Mucosa of stomach (tissue), 1 donor: ENCODE data around the gene PHTF2.

ENCODE experiments used
- H3K27me3 ChIP-seq: one replicate; pipeline ENCODE4 v1.7.0; 2013; ENCODE audit warnings: mild to moderate bottlenecking, low read length; ENCODE audit not compliant: control insufficient read depth, insufficient read depth
- H3K36me3 ChIP-seq: one replicate; pipeline ENCODE4 v1.7.0; 2013; ENCODE audit warnings: low read length; ENCODE audit not compliant: control insufficient read depth, insufficient read depth
- H3K4me1 ChIP-seq: one replicate; pipeline ENCODE4 v1.7.0; 2013; ENCODE audit warnings: mild to moderate bottlenecking, low read length; ENCODE audit not compliant: control insufficient read depth, insufficient read depth
- H3K4me3 ChIP-seq: one replicate; pipeline ENCODE4 v1.7.0; 2013; ENCODE audit warnings: low read length
- H3K9ac ChIP-seq: one replicate; pipeline ENCODE4 v1.7.0; 2013; ENCODE audit warnings: mild to moderate bottlenecking, low read length, moderate library complexity
- H3K9me3 ChIP-seq: one replicate; pipeline ENCODE4 v1.7.0; 2013; ENCODE audit warnings: mild to moderate bottlenecking, low read length, moderate library complexity; ENCODE audit not compliant: control insufficient read depth
- donor health status: Pancreatic carcinoma.

The PHTF2 gene

GRCh38 chr7:77798394-77799077 lies at the start of gene PHTF2, which contains the start of gene TMEM60:
Gene PHTF2 (plus strand): TSS chr7:77798773.
Gene TMEM60 (minus strand): TSS chr7:77798434. CDS start chr7:77794373, 4,061 bp downstream.
- Histone ChIP-seq H3K36me3 (no peaks in the 10 kb centered on the region), H3K4me1 (peaks cover 18% of the 10 kb centered on the region), H3K9ac (peak within 1 kb of the TSS; percentile 83), H3K4me3 (peak within 1 kb of the TSS; percentile 70), H3K27me3 (no peaks in the 10 kb centered on the region), H3K9me3 (no peaks in the 10 kb centered on the region)

DNA sequence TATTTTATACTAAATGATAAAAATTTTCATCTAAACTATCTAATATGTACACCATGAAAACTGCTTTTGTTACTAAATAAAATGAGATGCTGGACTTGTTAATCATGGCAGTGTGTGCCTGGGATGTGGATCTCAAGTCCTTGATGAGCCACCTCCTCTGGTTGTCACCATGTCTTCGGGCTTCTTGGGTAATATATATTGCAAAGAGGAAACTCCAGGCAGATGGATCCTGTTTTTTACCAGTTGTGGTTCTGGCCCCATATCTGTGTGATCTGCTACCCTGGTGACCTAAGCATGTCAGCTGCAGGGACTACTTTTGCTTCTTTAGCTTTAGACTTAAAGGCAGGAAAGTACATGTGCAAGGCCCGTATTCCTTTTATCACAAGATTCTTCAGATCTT lies 46.6 kb upstream of the PHTF2 start:
- Histone ChIP-seq H3K36me3 (peaks cover 4% of the 10 kb centered on the region), H3K27me3 (no peaks in the 10 kb centered on the region), H3K9ac (no peak overlapping the region), H3K9me3 (no peaks in the 10 kb centered on the region), H3K4me1 (peaks cover 33% of the 10 kb centered on the region), H3K4me3 (no peak overlapping the region)

DNA sequence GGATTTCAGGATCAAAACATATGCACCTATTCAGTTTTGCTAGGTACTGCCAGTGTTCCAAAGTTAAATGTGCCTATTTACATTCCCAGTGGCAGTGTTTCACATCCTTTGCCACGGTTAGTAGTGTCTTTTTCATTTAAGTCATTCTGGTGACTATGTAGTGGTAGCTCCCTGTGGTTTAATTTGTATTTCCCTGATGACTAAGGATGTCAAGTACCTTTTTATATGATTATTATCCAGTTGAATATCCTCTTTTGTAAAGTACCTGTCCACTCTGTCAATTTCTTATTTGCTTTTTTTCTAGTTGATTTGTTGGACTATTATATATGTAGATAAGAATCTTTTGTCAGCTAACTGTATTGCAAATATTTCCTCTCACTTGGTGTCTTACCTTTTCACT lies 45.4 kb upstream of the PHTF2 start:
- Histone ChIP-seq H3K27me3 (no peaks in the 10 kb centered on the region), H3K4me3 (no peak overlapping the region), H3K9me3 (no peaks in the 10 kb centered on the region), H3K9ac (no peak overlapping the region), H3K4me1 (peaks cover 29% of the 10 kb centered on the region), H3K36me3 (peaks cover 4% of the 10 kb centered on the region)

- no peak overlapping the region for H3K4me3 ChIP-seq
- no peaks in the 10 kb centered on the region for H3K27me3 ChIP-seq
- H3K4me1 ChIP-seq: peaks cover 23% of the 10 kb centered on the region
- H3K9me3 ChIP-seq: no peaks in the 10 kb centered on the region
- H3K9ac ChIP-seq: no peak overlapping the region
- H3K36me3 ChIP-seq: peaks cover 4% of the 10 kb centered on the region
These were observed 41.0 kb upstream of the PHTF2 start for GRCh38 chr7:77757589-77757988.

DNA sequence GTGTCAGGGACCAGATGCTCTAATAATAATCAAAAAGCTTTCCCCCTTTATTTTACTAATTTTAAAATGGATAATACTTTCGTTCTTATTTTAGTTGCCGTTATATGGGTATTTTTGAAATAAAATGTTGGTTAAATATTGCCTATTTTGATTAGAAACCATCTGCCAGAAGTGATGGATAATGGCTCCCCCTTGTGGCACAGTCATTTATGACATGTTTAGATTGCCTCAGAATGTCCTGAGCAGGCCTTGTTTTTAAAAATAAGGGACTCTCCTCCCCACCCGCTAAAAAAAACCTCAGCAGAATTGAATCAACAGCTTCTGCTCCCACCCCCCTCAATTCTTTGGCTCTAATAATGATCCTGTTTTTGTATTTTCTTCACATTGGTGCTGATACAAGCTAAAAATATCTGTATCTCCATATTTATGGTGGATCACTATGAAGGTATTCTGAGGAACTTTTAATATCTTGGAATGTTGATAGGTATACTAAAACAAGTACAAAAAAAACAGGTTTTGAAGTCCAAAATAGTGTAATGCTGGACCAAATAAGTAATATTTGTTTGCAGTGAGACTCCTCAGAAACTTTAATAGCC lies 39.2 kb upstream of the PHTF2 start:
- H3K36me3 ChIP-seq: no peaks in the 10 kb centered on the region
- H3K9ac ChIP-seq: no peak overlapping the region
- H3K9me3 ChIP-seq: no peaks in the 10 kb centered on the region
- H3K4me1 ChIP-seq: peaks cover 6% of the 10 kb centered on the region
- H3K27me3 ChIP-seq: no peaks in the 10 kb centered on the region
- no peak overlapping the region for H3K4me3 ChIP-seq

DNA sequence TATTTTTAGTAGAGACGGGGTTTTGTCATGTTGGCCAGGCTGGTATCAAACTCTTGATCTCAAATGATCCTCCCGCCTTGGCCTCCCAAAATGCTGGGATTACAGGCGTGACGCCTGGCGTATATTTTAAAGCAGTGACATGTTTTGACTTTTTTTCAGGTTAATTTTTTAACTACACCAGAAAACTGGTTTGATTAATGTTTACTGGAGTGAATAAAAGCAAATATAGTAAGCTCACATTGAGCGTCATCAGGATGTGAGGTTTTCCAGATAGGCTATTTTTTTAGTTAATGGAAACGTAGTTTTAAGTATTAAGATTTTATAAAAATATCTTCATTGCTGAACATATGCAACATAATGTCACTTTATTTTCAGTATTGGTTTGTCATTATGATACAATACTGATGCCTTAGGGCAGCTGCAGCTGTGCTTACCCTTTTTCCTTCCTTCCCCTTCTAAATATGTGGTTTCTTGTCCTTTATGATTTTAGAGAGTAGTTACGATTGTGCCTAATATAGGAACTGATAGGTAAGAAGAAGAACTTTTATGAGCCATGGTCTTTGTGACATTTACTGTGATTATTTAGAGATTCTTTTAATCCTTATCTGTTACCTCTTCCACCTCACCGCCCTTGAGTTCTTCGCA lies 37.6 kb upstream of the PHTF2 start:
- Histone ChIP-seq H3K4me1 (peaks cover 11% of the 10 kb centered on the region), H3K27me3 (no peaks in the 10 kb centered on the region), H3K9ac (no peak overlapping the region), H3K36me3 (no peaks in the 10 kb centered on the region), H3K9me3 (no peaks in the 10 kb centered on the region), H3K4me3 (no peak overlapping the region)

DNA sequence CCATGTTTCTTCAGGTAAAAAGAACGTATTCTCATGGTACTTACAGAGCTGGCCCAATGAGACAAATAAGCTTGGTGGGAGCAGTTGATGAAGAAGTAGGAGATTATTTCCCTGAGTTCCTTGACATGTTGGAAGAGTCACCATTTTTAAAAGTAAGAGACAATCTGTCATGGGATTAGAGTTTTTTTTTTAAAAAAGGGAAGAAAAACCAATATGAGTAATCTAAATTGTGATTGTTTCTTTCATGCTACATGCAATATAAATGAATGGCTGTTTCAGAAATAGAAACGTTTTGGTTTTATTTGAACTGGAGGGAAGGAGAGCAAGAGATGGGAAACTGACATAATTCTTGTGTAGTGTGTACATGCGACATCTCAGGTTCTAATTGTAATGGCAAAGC lies 33.1 kb upstream of the PHTF2 start:
- no peaks in the 10 kb centered on the region for H3K36me3 ChIP-seq

DNA sequence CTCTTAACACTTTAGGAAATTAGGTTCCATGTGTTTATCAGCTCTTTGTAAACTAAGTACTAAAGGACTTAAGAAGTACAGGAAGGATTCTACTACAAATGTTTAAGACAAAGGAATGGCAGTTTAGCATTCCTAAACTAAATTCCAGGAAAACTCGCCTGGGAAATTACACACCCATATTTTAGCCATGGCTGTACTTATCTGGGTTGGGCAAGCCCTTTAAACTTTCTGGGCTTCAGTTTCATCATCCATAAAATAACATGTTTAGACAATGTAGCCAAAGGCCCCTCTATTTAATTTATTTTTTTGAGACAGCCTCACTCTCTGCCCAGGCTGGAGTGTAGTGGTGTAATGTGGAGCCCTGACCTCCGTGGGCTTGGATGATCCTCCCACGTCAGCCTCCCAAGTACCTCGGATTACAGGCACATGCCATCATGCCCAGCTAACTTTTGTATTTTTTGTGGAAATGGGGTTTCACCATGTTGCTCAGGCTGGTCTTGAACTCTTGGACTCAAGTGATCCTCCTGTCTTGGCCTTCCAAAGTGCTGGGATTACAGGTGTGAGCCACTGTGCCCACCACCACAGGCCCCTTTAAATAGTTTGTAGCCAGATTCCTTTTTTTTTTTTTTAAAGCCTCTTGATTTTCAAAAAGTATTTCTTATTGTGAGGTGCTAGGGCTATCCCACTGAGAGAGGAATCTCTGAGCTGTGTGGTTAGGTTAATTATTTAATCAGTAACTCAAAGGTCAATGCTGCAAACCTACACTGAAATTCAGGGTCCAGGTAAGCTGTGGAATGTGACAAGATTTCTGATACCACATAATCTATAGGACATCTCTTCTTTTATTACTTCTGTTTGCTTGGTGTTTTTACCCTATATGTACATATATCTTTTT lies 32.4 kb upstream of the PHTF2 start:
- Histone ChIP-seq H3K9me3 (no peaks in the 10 kb centered on the region), H3K4me1 (peaks cover 11% of the 10 kb centered on the region), H3K27me3 (no peaks in the 10 kb centered on the region), H3K4me3 (no peak overlapping the region), H3K36me3 (no peaks in the 10 kb centered on the region), H3K9ac (no peak overlapping the region)

More for the DNA sequence above, 33.1 kb upstream of the PHTF2 start:
- H3K4me3 ChIP-seq: no peak overlapping the region
- H3K9me3 ChIP-seq: no peaks in the 10 kb centered on the region
- H3K9ac ChIP-seq: no peak overlapping the region
- no peaks in the 10 kb centered on the region for H3K27me3 ChIP-seq
- H3K4me1 ChIP-seq: peaks cover 11% of the 10 kb centered on the region

GRCh38 chr7:77766801-77767605 lies 31.6 kb upstream of the PHTF2 start:
- H3K4me3 ChIP-seq: no peak overlapping the region
- peaks cover 11% of the 10 kb centered on the region for H3K4me1 ChIP-seq
- no peaks in the 10 kb centered on the region for H3K36me3 ChIP-seq
- H3K27me3 ChIP-seq: no peaks in the 10 kb centered on the region
- no peaks in the 10 kb centered on the region for H3K9me3 ChIP-seq
- H3K9ac ChIP-seq: no peak overlapping the region

GRCh38 chr7:77770316-77770715 lies 28.3 kb upstream of the PHTF2 start:
- Histone ChIP-seq H3K9ac (no peak overlapping the region), H3K9me3 (no peaks in the 10 kb centered on the region), H3K36me3 (no peaks in the 10 kb centered on the region), H3K4me3 (no peak overlapping the region), H3K4me1 (peaks cover 8% of the 10 kb centered on the region), H3K27me3 (no peaks in the 10 kb centered on the region)

DNA sequence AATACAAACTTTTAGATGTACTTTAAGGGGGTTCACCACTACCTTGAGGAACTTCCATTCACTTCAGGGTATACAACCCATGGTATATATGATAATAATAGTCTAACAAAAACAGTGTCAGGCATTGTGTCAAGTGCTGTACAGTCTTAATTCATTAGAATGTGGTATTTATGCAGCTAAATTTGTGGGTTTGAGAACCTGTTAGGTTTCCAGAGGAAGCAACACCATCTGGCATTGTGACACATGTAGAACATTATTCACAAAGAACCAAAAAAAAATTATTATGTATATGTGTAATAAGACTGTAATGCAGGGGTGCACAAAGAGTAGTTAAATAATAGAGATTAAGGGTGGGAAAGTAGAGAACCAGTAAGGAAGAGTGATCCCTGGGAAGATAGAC lies 26.7 kb upstream of the PHTF2 start:
- no peak overlapping the region for H3K9ac ChIP-seq
- no peaks in the 10 kb centered on the region for H3K4me1 ChIP-seq
- no peaks in the 10 kb centered on the region for H3K27me3 ChIP-seq
- H3K36me3 ChIP-seq: no peaks in the 10 kb centered on the region
- H3K4me3 ChIP-seq: no peak overlapping the region
- H3K9me3 ChIP-seq: no peaks in the 10 kb centered on the region
